ENCODE data around the gene NOA1. TPM values are rescaled to one million over a fixed set of nuclear protein-coding genes. Genes with fewer than 3 reads are reported as not detected.

The NOA1 gene
- polyA plus RNA-seq (ENCODE audit: insufficient read length): 21.3 TPM

DNA sequence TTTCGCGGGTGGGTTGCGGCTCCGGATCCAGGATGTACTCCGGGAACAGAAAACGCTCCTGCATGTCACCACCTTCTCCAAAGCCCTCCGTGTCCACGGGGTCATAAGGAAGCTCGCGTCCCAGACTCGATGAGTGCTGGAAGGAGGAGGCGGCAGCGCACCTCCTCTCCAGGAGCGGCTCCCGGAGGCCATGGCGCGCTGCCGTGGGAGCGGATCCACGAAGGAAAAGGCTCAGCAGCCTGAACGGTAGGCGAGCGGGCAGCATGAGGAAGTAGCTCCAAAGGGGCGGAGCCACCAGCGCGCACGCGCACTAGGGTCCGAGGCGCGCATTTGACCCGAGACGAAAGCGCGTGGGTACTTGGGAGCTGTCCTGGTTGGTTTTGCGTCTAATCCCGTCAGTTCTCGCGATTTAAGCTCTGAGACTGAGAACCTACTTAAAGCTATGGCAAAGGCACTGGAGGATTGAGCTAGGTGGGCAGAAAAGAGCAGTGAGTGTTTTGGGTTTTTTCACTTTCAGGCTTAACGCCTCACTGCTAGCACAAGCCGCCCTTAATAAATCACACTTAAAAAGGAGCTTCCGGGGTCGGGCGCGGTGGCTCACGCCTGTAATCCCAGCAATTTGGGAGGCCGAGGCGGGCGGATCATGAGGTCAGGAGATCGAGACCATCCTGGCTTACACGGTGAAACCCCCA is at the start of gene NOA1:
TSS of gene NOA1 (minus strand) at position 286 of the 692 bp plus-strand sequence. CDS start at position 265, 21 bp downstream.
- DNase-seq (ENCODE audit: low read depth): peak; percentile 99

DNA sequence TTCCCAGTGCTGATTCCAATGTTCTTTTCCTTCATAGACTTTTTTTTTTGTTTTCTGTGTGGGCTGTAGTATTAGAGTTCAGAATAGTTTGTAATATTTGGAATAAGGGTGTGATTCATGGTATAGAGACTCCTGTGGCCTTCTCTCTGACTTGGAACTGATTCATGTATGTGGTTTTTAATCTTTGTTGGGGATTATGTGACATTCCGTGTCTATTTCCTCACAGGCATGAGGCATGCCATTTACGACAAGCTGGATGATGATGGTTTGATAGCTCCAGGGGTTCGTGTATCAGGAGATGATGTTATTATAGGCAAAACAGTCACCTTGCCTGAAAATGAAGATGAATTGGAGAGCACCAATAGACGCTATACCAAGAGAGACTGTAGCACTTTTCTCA is 45.7 kb upstream of the NOA1 start:
- DNase-seq (ENCODE audit: low read depth): no peak

DNA sequence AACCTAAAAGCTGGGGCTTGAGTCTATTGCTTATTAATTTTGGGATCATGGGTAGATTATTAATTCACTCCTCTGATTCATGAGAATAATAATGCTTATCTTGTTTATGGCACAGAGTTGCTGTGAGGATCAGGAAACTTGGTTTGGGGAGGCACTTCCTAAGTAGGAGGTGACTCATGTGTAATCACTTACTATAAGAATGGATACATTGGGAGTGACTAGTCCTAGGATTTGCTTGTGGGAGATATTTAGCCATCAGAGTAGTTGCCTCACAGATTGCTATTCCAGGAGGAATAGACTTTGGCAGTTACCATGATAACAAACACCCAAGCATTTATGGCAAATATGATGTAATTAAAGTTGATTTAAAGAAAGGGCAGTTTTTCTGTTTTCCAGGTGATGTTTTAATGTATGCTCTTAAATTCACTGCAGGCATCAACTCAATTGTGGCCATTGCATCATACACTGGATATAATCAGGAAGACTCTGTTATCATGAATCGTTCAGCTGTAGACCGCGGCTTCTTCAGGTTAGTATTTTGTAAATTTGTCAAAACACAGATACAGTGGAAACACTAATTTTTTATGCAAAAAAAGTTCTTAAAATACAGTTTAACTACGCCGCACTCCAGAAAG is 43.2 kb upstream of the NOA1 start:
- DNase-seq (ENCODE audit: low read depth): no peak

- DNase-seq (ENCODE audit: low read depth): no peak
These were observed 41.6 kb upstream of the NOA1 start for GRCh38 chr4:57018980-57019379.

- no peak for DNase-seq (ENCODE audit: low read depth)
These were observed 36.2 kb upstream of the NOA1 start for GRCh38 chr4:57013543-57014120.

DNA sequence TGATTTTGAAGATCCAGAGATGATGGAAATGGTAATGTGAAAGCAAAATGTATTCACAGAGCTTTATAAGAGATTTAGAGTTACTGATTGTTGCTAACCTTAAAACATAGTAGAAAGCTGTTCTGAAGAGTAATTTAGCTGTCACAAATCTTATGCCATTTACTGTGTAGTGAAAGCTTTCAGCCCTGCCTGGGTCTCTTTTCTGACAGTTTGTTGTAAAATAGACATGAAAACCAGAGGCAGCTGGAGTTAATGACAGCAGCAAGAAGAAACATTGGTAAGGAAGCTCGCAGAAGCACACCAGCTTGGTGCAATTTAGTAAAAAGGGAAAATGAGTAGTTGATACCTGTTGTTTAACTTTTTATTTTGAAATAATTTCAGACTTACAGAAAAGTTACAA is 22.3 kb upstream of the NOA1 start:
- DNase-seq (ENCODE audit: low read depth): no peak

- peak; percentile 44 for DNase-seq (ENCODE audit: low read depth)
These were observed 18.1 kb upstream of the NOA1 start for GRCh38 chr4:56995525-56995924.

DNA sequence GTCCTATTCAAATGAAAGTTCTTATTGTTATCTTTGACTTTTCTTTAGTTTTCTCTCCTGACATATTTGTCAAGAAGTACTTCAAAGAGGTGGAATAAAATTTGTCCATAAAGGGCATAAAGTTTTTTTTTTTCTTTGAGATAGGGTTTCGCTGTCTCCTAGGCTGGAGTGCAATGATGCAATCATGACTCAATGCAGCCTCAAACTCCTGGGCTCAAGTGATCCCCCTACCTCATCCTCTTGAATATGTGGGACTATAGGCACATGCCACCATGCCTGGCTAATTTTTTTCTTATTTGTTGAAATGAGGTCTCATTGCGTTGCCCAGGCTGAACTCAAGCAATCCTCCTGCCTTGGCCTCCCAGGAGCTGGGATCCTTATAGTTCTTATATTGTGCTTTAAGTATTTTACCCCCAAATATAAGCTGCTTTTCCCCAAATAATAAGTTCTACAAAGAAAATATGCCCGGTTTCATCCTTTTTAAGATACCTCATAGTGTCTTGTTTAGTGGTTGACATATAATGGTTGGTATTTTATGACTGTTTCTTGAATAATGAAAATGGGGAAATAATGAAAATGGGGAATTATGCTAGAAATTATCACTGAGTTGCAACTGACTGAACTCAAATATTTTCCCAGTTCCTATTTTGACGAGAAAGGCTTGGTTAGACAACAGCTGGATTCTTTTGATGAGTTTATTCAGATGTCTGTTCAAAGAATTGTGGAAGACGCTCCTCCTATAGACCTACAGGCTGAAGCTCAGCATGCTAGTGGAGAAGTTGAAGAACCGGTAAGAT is 12.9 kb upstream of the NOA1 start:
- DNase-seq (ENCODE audit: low read depth): no peak

DNA sequence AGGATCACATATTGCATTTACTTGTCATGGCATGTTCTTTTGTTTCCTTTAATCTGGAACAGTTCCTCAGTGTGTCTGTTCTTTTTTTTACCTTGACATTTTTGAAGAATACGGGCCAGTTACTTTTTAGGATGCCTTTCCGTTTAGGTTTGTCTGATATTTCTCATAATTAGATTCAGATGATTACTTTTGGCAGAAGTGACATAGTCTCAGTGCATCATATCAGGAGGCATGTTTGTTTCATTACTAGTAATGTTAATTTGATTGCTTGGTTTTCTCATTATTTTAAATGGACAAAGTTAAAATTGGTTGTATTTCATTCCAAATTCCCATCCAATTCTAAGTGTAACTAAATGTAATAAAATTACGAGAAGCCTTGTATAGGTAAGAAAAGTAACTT is 9.5 kb upstream of the NOA1 start:
- DNase-seq (ENCODE audit: low read depth): no peak

DNA sequence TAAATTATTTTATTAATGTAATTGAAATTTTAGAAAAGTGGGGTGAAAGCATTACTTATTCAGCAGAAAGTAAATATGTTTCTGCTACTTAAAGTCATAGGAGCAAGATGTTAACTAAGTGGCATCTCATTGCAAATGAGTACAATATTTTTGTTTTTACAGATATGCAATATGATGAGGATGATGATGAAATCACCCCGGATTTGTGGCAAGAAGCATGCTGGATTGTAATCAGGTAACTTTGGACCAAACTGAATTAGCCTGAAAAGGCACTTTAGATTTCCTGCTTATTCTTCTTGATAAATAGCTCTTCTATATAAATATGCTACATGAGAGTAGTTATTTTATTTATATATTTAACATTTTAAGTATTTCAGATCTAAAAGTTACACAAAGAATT is 8.8 kb upstream of the NOA1 start:
- DNase-seq (ENCODE audit: low read depth): no peak

DNA sequence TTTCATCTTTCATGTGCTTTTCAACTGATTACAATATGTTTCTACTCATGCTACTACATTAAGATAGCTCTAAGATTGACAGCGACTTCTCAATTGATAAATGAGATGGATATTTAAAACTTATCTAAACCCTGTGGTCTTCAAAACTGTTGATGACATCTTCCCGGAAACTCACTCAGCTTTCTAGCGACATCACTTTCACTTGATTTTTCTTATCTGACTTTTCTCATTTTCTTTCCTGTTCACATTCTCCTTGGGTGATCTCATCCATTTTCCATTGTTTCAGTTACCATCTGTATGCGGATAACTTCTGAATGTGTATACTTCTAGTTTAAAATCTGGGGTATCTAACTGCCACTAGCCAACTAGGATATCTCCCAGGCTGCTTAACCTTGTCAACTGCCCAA is 4.4 kb upstream of the NOA1 start:
- no peak for DNase-seq (ENCODE audit: low read depth)

- no peak for DNase-seq (ENCODE audit: low read depth)
These were observed 2.1 kb upstream of the NOA1 start for GRCh38 chr4:56979421-56980072.

DNA sequence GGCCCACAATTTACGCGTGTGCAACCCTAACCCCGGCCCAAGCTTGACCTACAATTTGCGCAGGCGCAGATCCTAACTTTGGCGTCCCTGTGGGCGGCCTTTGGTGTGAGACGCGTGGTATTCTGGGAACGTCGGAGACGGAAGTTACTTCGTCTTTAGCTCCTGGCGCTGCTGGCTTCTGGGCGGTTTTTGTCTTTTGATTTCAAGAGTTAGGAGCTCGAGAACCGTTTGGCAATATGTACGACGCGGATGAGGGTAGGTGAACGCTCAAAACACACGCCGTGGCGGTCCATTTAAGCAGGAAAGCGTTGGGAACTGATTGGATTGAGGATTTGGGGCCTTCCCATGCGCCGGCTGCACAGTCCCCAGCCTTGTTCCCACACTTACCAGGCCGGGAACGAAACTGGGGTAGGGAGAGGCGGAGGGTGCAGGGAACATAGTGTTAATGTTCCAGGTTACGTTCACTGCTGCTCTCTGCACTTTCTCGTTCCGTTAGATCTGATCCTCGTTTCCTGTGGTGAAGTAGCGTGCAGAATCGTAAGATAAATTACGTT is 1.4 kb upstream of the NOA1 start, which contains the start of gene POLR2B:
TSS of gene POLR2B (plus strand) at position 147 of the 554 bp plus-strand sequence. CDS start at position 237, 90 bp downstream.
- peak; percentile 86 for DNase-seq (ENCODE audit: low read depth)

- DNase-seq (ENCODE audit: low read depth): no peak
These were observed 527 bp downstream of the NOA1 start for GRCh38 chr4:56976837-56977320.

DNA sequence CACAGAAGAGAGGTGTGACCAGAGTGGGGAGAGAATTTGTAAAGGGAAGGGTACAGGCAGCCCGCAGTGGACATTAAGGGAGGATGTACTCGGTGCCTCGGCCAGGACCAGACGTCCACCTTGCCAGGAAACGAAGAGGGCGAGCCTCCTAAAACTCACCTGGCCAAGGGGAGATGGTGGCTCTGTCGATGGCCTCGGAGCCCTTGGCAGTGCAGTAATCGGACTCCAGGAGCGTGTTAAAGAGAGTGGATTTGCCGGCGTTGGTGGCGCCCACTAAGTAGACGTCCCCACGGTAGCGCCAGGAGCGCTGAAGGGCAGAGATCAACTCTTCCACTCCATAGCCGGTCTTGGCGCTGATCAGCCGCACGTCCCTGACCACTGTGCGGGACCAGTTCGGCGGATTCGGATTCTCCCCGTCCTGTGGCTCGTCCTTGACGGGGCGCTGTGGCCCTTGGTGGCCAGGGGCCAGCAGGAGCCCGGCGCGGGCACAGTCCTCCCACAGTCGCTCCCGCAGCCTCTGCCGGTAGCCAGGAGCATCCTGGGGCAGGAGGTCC is 1.0 kb downstream of the NOA1 start:
- DNase-seq (ENCODE audit: low read depth): no peak

DNA sequence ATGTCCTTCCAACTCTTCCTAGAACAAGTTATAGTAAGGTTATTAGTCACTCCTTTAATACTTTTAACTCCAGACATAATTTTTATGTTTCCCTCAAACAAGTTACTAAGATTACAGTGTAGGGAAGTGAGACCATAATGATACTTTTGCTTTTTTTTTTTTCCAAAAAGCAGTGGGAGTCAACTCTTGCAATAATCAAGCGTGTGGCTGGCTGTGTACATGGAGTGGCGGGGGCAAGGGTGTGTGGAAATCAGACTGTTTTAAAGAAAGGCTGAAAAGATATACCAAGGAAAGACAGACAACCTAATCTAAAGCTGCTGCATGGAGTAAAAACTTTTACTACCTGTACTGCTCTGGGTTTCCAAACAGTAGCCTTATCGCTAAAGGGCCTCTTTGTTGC is 4.1 kb downstream of the NOA1 start:
- no peak for DNase-seq (ENCODE audit: low read depth)

DNA sequence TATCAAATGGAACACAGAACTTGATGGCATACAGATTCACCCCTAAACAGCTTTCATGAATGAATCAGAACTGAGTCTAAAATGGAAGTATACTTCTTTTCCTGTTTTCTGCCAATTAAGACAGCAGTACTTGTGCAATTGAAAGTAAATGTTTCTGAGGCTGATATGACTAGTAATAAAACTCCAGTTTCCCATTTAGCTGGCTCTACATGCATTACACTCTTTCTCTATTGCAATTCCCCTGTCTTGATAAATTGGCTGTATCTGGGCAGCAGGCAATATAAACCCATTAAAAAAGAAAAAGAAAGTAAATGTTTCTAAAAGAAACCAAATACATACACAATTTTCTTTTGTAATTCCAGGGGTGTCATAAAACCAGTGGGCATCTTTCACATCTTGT is 4.6 kb downstream of the NOA1 start:
- DNase-seq (ENCODE audit: low read depth): no peak

DNA sequence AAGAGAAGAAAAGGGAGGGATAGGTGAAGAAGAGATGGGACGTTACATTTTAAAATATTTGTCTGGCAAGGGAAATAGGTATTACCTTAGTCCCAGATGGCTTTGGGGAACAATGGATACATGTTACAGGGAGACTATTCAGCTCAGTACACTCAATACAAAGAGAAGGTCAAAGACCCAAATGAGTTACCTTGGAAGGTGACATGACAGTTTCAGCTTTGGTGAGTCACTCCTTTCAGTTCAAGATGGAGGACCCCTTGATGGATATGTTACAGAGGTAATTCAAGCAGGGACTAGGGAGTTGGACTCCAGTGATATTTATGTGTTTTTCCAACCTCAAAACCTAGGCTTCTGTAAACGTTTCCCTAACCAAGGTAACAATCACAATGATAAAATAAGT is 5.0 kb downstream of the NOA1 start:
- DNase-seq (ENCODE audit: low read depth): no peak

DNA sequence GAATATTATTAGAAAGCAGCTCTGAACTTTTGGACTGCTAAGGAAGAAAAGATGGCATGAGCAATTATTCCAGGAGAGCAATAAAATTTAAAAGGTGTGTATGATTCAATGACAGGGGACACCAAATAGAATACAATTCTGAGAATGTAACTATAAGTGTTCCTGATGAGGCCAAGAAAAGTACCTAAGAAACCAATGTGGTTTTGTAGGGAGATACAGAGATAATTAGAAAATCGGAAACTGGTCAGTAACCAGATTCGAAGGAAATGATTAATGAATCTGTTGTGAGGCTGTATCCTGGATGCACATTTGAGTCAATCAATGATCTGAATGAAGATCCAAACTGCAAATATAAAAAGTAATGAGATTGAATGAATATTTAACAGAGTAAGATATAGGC is 6.0 kb downstream of the NOA1 start:
- DNase-seq (ENCODE audit: low read depth): no peak

DNA sequence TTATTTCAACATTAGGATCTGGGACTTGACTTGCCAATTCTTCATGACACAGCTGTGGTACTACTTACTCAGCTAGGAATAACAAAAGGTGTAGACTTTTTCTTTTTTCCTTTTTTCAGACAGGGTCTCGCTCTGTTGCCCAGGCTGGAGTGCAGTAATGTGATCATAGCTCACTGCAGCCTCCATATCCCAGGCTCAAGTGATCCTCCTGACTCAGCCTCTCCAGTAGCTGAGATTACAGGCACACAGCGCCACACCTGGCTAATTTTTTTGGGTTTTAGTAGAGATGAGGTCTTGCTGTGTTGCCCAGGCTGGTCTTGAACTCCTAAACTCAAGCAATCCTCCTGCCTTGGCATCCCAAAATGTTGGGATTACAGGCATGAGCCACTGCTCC is 16.3 kb downstream of the NOA1 start:
- DNase-seq (ENCODE audit: low read depth): no peak

DNA sequence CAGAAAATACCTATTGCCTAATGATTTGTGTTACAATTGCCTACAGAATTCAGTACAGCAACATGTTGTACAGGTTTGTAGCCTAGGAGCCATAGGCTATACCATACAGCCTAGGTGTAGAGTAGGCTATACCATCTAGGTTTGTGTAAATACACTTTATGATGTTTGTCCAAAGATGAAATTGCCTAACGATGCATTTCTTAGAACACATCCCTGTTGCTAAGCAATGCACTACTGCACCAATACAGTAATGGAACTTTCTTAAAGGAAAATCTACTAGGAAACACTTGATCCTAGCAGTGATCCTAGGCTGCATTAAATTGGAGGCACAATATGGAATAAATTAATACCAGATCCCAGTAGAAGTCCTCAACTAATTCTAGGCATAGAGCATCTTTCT is 18.3 kb downstream of the NOA1 start:
- DNase-seq (ENCODE audit: low read depth): no peak

Data from forelimb muscle (tissue), 1 donor.